ENCODE measurements around the gene SLAIN2. TPM values are rescaled to one million over a fixed set of nuclear protein-coding genes. Genes with fewer than 3 reads are reported as not detected.
A peak's percentile ranks its signal among the peaks of the same experiment; 100 is the strongest.
"Not testable (repeated sequence)": the region's sequence is repeated elsewhere in the genome, so short reads cannot be mapped to it uniquely, and the experiment has no call there.

The SLAIN2 gene
- 35.2 TPM for polyA plus RNA-seq (2012; ENCODE audit: missing spikeins)

DNA sequence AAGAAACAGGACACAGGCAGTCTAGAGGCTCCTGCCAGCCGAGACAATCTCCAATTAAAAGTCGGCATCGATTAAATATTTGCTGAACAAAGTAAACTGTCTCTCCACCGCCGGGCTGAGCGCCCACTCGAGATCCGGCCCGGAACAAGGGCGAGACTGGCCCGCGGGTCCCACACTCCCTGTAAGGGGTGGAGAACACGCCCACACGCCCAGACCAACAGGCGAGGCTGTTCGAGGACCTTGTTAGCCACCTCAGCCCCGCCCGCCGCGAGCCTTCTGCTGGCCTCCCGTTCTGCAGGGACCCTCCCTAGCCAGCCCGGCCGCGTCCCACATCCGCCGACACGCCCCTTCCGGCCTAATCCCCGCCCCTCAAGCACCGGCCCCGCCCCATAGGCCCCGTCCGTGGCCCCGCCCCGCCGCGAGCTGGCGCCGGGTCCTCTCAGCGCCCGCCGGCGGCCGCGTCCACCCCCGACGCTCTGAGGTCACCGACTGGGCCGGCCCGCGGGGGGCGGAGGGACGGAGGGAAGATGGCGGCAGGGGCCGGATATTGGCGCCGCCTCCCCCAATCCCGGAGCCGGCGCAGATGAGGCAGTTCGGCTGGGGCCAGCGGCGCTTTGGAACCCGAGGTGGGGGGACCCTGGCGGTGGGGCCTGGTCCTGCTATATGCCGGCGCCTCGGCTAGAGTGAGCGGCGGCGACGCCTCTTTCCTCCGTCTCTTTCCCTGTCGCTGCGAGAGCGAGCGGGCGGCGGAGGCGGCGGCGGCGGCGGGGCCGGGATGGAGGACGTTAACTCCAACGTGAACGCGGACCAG, at the start of gene SLAIN2:
TSS of gene SLAIN2 (plus strand) at position 565 of the 811 bp plus-strand sequence. CDS start at position 776, 211 bp downstream.
- peak; percentile 85 for DNase-seq (ENCODE audit: insufficient read length)
- TF ChIP-seq POLR2AphosphoS5 (IDR thresholded peaks at IDR 0.05; ENCODE audit: low read depth, low read length) (peak; percentile 94), TAF1 (IDR thresholded peaks at IDR 0.05; ENCODE audit: borderline replicate concordance, low read depth, low read length) (peak; percentile 55; the same call in 1 of the 2 replicates), POLR2A (IDR thresholded peaks at IDR 0.05; ENCODE audit: low read depth, low read length) (peak; percentile 97)
- peak; percentile 97 for FAIRE-seq

DNA sequence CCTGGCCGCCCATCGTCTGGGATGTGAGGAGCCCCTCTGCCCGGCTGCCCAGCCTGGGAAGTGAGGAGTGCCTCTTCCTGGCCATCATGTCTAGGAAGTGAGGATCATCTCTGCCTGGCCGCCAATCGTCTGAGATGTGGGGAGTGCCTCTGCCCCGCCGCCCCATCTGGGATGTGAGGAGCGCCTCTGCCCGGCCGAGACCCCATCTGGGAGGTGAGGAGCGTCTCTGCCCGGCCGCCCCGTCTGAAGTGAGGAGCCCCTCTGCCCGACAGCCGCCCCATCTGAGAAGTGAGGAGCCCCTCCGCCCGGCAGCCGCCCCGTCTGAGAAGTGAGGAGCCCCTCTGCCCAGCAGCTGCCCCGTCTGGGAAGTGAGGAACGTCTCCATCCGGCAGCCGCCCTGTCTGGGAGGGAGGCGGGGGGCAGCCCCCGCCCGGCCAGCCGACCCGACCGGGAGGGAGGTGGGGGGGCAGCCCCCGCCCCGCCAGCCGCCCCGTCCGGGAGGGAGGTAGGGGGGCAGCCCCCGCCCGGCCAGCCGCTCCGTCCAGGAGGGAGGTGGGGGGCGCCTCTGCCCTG, 49.0 kb upstream of the SLAIN2 start:
- FAIRE-seq; DNase-seq (ENCODE audit: insufficient read length): not testable (repeated sequence)

DNA sequence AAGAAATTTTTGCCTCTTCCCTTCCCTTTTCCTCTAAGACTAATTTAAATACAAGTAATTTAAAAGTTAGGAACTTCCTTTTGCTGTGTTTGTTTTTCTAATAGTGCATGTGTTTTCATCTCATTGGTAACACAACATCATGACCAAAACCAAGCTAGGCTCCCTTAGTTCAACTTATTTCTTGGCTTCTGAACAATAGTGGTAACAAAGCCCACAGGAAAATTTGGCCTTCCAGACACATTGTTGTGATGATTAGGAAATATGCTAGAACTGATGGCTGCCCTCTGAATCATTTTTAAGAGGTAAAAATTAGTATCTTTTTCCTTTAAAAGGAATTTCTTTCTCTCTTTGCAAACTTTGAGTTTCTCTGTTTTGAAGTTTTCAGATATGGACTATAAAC, 46.2 kb upstream of the SLAIN2 start:
- TF ChIP-seq POLR2AphosphoS5 (IDR thresholded peaks at IDR 0.05; ENCODE audit: low read depth, low read length) (no peak), POLR2A (IDR thresholded peaks at IDR 0.05; ENCODE audit: low read depth, low read length) (no peak), TAF1 (IDR thresholded peaks at IDR 0.05; ENCODE audit: borderline replicate concordance, low read depth, low read length) (no peak)
- DNase-seq (ENCODE audit: insufficient read length) (no peak), FAIRE-seq (no peak)

DNA sequence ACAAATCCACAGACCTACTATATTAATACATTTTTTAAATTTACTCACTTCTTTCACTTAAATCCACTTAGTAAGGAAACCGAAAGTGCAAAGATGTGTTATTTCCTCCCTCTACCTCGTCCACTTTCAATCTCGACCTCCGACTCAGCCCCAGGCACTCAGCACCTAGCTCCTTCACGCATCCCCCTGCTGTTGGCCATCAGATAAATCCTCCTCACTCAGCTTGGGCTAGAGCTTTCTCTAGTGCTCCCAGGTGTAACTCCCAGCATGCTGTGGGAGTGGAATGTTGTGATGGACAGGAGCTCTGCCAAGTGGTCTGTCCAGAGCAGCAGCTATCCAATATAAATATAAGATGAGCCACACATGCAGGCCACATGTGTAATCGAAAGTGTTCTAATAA, 45.0 kb upstream of the SLAIN2 start:
- DNase-seq (ENCODE audit: insufficient read length): no peak
- TF ChIP-seq TAF1 (IDR thresholded peaks at IDR 0.05; ENCODE audit: borderline replicate concordance, low read depth, low read length) (no peak), POLR2A (IDR thresholded peaks at IDR 0.05; ENCODE audit: low read depth, low read length) (no peak), POLR2AphosphoS5 (IDR thresholded peaks at IDR 0.05; ENCODE audit: low read depth, low read length) (no peak)
- FAIRE-seq: peak; percentile 57

DNA sequence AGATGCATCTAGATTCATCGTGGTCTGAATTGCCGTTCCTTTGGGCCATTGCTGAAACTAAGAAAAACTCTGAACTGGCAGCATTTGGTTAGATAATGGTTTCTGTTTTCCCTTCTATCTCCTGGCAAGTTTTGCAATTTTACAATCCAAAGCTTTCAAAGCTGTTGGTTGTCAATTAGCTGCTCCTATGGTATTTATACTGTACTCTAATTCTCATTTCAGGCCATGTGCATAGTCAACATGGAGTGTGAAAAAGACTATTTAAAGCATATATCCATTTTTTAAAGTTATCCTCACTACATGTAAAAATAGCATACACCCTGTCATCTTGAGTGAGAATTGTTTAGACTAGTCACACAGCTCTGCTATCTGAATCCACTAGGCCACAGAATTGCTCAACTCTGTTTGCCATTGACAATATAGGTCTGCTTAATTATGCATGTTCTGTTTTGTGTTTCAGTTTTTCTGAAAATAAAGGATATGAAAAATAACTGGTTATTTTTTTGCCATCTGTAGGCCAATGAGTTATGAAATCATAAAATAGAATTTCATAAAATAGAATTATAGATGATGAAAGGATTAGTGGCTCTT, 44.0 kb upstream of the SLAIN2 start:
- DNase-seq (ENCODE audit: insufficient read length): no peak
- TF ChIP-seq POLR2AphosphoS5 (IDR thresholded peaks at IDR 0.05; ENCODE audit: low read depth, low read length) (no peak), TAF1 (IDR thresholded peaks at IDR 0.05; ENCODE audit: borderline replicate concordance, low read depth, low read length) (no peak), POLR2A (IDR thresholded peaks at IDR 0.05; ENCODE audit: low read depth, low read length) (no peak)
- no peak for FAIRE-seq

DNA sequence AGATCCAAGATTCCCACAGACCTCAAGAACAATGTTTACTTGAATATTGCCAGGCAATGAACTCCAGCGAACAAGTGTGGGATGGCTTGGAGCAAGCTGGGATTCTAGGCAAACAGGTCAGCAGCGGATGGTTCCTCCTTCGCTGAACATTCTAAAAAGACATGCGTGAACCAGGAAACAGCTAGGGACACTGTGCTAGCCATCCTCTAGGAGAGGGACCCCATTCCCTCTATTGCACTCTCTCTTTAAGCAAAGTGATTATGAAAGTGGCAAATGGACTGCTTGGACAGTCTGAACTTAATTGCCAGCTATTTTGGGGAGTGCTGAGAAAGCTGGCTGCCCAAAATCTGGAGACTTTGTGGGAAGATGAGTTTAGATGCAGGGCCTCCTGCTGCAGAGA, 41.8 kb upstream of the SLAIN2 start:
- FAIRE-seq: no peak
- DNase-seq (ENCODE audit: insufficient read length): no peak
- TF ChIP-seq TAF1 (IDR thresholded peaks at IDR 0.05; ENCODE audit: borderline replicate concordance, low read depth, low read length) (no peak), POLR2AphosphoS5 (IDR thresholded peaks at IDR 0.05; ENCODE audit: low read depth, low read length) (no peak), POLR2A (IDR thresholded peaks at IDR 0.05; ENCODE audit: low read depth, low read length) (no peak)

DNA sequence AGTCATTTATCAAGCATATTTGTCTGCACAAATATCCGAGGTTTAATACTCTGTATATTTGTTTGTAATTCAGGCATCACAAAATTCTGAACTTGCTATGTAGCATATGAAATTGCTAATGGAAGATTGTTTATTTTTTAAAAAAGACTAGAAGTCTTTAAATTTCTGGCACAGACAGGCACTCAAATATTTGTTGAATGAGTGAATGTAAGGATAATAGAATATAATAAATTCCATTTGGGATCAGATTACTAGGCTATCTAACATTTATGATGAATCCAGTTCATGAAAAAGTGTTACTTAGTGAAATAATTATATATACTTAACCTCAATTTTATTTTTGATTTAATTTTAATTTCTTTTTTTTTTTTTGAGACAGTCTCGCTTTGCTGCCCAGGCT, 41.3 kb upstream of the SLAIN2 start:
- FAIRE-seq: no peak
- no peak for DNase-seq (ENCODE audit: insufficient read length)
- TF ChIP-seq POLR2AphosphoS5 (IDR thresholded peaks at IDR 0.05; ENCODE audit: low read depth, low read length): no peak
- no peak for TF ChIP-seq TAF1 (IDR thresholded peaks at IDR 0.05; ENCODE audit: borderline replicate concordance, low read depth, low read length)
- no peak for TF ChIP-seq POLR2A (IDR thresholded peaks at IDR 0.05; ENCODE audit: low read depth, low read length)

DNA sequence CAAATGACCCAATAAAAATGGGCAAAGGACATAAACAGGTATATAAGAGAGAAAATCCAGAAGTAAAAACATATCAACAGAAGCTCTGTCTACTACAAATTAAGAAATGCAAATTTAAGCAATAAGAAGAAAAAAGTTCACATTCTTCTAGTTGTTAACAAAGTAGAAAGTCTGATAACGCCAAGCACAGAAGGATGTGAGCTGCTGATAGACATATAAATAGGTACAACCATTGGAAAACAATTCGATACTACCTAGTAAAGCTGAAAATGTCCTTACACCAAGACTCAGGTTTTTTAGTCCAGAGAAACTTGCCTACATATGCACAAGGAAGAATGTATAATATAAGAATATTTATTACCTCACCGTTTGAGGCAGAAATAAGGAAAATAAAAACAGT, 35.8 kb upstream of the SLAIN2 start:
- TF ChIP-seq POLR2AphosphoS5 (IDR thresholded peaks at IDR 0.05; ENCODE audit: low read depth, low read length) (no peak), TAF1 (IDR thresholded peaks at IDR 0.05; ENCODE audit: borderline replicate concordance, low read depth, low read length) (no peak), POLR2A (IDR thresholded peaks at IDR 0.05; ENCODE audit: low read depth, low read length) (no peak)
- no peak for FAIRE-seq
- no peak for DNase-seq (ENCODE audit: insufficient read length)

DNA sequence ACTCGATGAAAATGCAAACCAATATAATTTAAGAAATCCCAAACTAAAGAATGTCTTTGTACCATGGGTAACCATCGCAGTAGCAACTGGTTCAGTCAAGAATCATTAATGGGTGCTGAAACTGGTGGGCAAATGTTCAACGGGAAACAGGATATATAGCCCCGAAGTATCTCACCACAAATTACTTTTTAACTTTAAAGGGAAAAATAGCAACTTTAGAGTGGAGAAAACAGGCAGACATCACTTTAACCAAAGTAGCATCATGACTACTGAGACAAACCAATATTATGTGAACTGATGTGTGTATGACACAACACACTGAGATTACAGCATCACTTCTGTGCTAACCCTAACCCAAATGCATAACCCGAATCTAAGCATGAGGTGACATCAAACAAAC, 33.8 kb upstream of the SLAIN2 start:
- DNase-seq (ENCODE audit: insufficient read length): no peak
- FAIRE-seq: peak; percentile 74
- TF ChIP-seq POLR2AphosphoS5 (IDR thresholded peaks at IDR 0.05; ENCODE audit: low read depth, low read length): no peak
- no peak for TF ChIP-seq POLR2A (IDR thresholded peaks at IDR 0.05; ENCODE audit: low read depth, low read length)
- TF ChIP-seq TAF1 (IDR thresholded peaks at IDR 0.05; ENCODE audit: borderline replicate concordance, low read depth, low read length): no peak

DNA sequence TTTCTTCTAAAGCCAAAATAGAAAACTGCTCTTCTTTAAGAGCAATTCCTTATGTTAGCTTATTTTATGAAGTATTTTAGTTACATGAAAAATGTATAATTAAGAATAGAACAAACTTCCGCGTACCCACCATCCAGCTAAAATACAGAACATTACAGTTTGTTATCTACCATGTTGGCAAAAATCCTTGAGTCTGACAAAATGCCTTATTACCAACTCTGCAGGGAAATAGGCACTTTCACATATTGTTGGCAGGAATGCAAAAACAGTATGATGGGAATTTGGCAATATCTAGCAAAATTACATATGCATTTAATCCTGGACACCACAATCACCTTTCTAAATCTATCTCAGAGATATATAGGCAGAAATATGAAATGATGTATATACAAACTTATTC, 32.4 kb upstream of the SLAIN2 start:
- DNase-seq (ENCODE audit: insufficient read length) (no peak), FAIRE-seq (no peak)
- no peak for TF ChIP-seq TAF1 (IDR thresholded peaks at IDR 0.05; ENCODE audit: borderline replicate concordance, low read depth, low read length)
- TF ChIP-seq POLR2AphosphoS5 (IDR thresholded peaks at IDR 0.05; ENCODE audit: low read depth, low read length): no peak

DNA sequence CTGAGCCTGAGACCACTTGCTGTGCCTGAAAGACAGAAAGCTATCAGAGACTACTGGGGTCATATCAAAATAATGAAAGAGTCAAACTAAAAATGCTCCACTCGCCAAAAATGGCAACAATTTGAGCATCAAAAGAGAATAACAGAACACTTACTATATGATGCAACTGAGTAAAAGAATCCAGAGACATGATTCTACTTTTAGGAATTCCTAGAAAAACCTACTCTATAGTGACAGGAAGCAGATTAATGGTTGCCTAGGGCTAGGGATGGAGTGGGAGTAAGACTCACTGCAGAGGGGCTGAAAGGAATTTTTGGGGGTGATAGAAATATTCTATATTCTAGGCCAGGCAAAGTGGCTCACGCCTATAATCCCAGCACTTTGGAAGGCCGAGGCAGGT, 29.4 kb upstream of the SLAIN2 start:
- TF ChIP-seq POLR2A (IDR thresholded peaks at IDR 0.05; ENCODE audit: low read depth, low read length): no peak
- TF ChIP-seq POLR2AphosphoS5 (IDR thresholded peaks at IDR 0.05; ENCODE audit: low read depth, low read length): no peak
- no peak for TF ChIP-seq TAF1 (IDR thresholded peaks at IDR 0.05; ENCODE audit: borderline replicate concordance, low read depth, low read length)
- DNase-seq (ENCODE audit: insufficient read length) (no peak), FAIRE-seq (no peak)

DNA sequence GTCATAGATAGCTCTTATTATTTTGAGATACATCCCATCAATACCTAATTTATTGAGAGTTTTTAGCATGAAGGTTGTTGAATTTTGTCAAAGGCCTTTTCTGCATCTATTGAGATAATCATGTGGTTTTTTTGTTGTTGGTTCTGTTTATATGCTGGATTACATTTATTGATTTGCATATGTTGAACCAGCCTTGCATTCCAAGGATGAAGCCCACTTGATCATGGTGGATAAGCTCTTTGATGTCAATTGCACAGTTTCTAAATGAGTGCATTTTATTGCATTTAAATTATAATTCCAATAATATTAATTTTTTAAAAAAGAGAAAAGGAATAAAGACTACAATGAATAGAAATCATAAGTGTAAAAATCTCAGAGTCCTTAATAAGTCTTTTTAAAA, 26.6 kb upstream of the SLAIN2 start:
- not testable (repeated sequence) for DNase-seq (ENCODE audit: insufficient read length); FAIRE-seq

Data from GM12892 (cell line).